Smooth muscle cell (in vitro differentiated cells): ENCODE measurements around the gene ZMYND10. TPM values are rescaled to one million over a fixed set of nuclear protein-coding genes. Genes with fewer than 3 reads are reported as not detected.

Source experiments
- DNase-seq: peaks from one replicate; lab custom pipeline; 2025; ENCODE audit not compliant: unreplicated experiment; lab: John Stamatoyannopoulos, UW
- H2AFZ ChIP-seq: fragments of 200-600 bp; sonication (generic); 2 replicates; pipeline ENCODE4 v1.6.0; 2016; ENCODE audit warnings: antibody characterized with exemption, low read depth, mild to moderate bottlenecking
- H3F3A ChIP-seq: fragments of 200-600 bp; sonication (generic); 2 replicates; pipeline ENCODE4 v1.6.0; 2017; ENCODE audit warnings: antibody characterized with exemption, low read depth
- H3K27ac ChIP-seq: fragments of 200-600 bp; sonication (generic); 2 replicates; pipeline ENCODE4 v1.5.1; 2016; ENCODE audit warnings: low read depth, mild to moderate bottlenecking
- H3K27me3 ChIP-seq: fragments of 200-600 bp; sonication (generic); 2 replicates; pipeline ENCODE4 v1.6.1; 2016; ENCODE audit warnings: low read depth, mild to moderate bottlenecking
- H3K36me3 ChIP-seq: fragments of 200-600 bp; sonication (generic); 2 replicates; pipeline ENCODE4 v1.5.1; 2016; ENCODE audit warnings: low read depth
- H3K4me1 ChIP-seq: fragments of 200-600 bp; sonication (generic); 2 replicates; pipeline ENCODE4 v1.5.1; 2016; ENCODE audit warnings: low read depth
- H3K4me2 ChIP-seq: fragments of 200-600 bp; sonication (generic); 2 replicates; pipeline ENCODE4 v1.6.0; 2016; ENCODE audit warnings: mild to moderate bottlenecking
- H3K4me3 ChIP-seq: fragments of 200-600 bp; sonication (generic); 2 replicates; pipeline ENCODE4 v1.5.1; 2016; ENCODE audit warnings: mild to moderate bottlenecking
- H3K79me2 ChIP-seq: fragments of 200-600 bp; sonication (generic); 2 replicates; pipeline ENCODE4 v1.6.0; 2016; ENCODE audit warnings: low read depth, mild to moderate bottlenecking
- H3K9ac ChIP-seq: fragments of 200-600 bp; sonication (generic); 2 replicates; pipeline ENCODE4 v1.6.0; 2016; ENCODE audit warnings: low read depth
- H3K9me3 ChIP-seq: fragments of 200-600 bp; sonication (generic); replicated peaks from 2 replicates; pipeline ENCODE4 v1.5.1; 2016; ENCODE audit warnings: low read depth
- H4K20me1 ChIP-seq: fragments of 200-600 bp; sonication (generic); 2 replicates; pipeline ENCODE4 v1.6.0; 2016; ENCODE audit warnings: low read depth
- WGBS: methylation state at CpG from one replicate; pipeline ENCODE4 v1.1.7; 2016; ENCODE audit warnings: low lambda C conversion rate; 5-methylcytosine and 5-hydroxymethylcytosine counted together
- polyA plus RNA-seq: library from polyadenylated mRNA; unstranded; fragments of >200 nt; fragmentation: Nextera tagmentation; extraction: Ambion mirVana; gene quantifications from 2 replicates; pipeline ENCODE4 v1.2.1, GENCODE V29; 2016
- total RNA-seq: library from RNA; depleted of rRNA; stranded (reverse); fragments of >200 nt; gene quantifications from 2 replicates; pipeline ENCODE4 v1.2.3, GENCODE V29; 2014
- TF ChIP-seq, protein P1 (sequence below): fragments of 200-600 bp; sonication (generic); IDR thresholded peaks from 2 replicates; pipeline ENCODE4 v1.5.1; 2017; ENCODE audit warnings: borderline replicate concordance, mild to moderate bottlenecking, antibody characterized with exemption; ENCODE audit not compliant: insufficient read depth, poor library complexity, severe bottlenecking

Gene ZMYND10
- total and polyA plus RNA-seq, 2 experiments from 2014 or later, result 0.27 to 1.7 TPM

DNA sequence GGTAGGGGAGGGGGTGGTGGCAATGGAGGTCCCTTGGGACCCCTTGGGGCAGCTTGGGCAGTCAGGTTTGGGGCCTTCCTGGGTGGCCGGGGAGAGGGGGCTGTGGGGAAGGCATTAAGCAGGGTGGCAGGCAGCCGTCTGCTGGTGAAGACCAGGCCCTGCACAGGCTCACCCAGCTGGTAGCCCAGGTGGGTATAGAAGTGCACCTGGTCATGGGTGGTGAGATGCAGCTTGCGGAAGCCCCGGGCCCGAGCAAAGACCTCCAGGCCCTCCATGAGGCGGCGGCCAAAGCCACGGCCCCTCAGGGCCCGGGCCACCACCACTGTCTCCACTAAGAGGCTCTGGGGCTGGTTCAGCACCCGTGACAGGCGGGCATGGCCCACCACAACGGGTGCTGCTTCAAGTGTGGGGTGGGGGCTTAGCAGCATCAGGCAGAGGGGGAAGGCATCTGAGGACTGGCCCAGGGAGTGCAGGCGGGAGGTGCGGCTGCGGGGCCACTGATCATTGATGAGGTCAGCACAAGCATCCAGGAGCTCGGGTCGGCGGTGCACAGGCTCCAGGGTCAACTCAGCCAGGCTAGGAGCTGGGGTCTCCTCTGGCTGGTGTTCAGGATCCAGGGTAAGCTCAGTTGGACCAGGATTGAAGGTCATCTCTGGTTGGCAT is 48.7 kb downstream of the ZMYND10 start:
- Histone ChIP-seq H3K36me3 (no peaks in the 10 kb centered on the region), H3K27ac (no peak overlapping the region), H3K9me3 (no peaks in the 10 kb centered on the region), H3K27me3 (no peaks in the 10 kb centered on the region), H3F3A (peaks cover 4% of the 10 kb centered on the region), H3K79me2 (peaks cover 3% of the 10 kb centered on the region), H3K9ac (no peak overlapping the region), H3K4me1 (peaks cover 16% of the 10 kb centered on the region), H2AFZ (no peak overlapping the region), H4K20me1 (no peaks in the 10 kb centered on the region), H3K4me3 (no peak overlapping the region), H3K4me2 (no peak overlapping the region)
- no peak for DNase-seq
- TF ChIP-seq, protein P1, sequence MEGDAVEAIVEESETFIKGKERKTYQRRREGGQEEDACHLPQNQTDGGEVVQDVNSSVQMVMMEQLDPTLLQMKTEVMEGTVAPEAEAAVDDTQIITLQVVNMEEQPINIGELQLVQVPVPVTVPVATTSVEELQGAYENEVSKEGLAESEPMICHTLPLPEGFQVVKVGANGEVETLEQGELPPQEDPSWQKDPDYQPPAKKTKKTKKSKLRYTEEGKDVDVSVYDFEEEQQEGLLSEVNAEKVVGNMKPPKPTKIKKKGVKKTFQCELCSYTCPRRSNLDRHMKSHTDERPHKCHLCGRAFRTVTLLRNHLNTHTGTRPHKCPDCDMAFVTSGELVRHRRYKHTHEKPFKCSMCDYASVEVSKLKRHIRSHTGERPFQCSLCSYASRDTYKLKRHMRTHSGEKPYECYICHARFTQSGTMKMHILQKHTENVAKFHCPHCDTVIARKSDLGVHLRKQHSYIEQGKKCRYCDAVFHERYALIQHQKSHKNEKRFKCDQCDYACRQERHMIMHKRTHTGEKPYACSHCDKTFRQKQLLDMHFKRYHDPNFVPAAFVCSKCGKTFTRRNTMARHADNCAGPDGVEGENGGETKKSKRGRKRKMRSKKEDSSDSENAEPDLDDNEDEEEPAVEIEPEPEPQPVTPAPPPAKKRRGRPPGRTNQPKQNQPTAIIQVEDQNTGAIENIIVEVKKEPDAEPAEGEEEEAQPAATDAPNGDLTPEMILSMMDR, result no peak
- WGBS, result 97% methylated on average over 18 of the region's 18 CpGs

GRCh38 chr3:50295553-50296431 is 49.7 kb downstream of the ZMYND10 start:
- no peak overlapping the region for H2AFZ ChIP-seq
- TF ChIP-seq, protein P1, result no peak
- H4K20me1 ChIP-seq, result no peaks in the 10 kb centered on the region
- peaks cover 22% of the 10 kb centered on the region for H3K4me1 ChIP-seq
- no peak for DNase-seq
- no peak overlapping the region for H3K4me2 ChIP-seq
- 96% methylated on average over 8 of the region's 8 CpGs for WGBS
- H3F3A ChIP-seq, result peaks cover 4% of the 10 kb centered on the region
- H3K9me3 ChIP-seq, result no peaks in the 10 kb centered on the region
- H3K4me3 ChIP-seq, result no peak overlapping the region
- H3K9ac ChIP-seq, result no peak overlapping the region
- peaks cover 11% of the 10 kb centered on the region for H3K79me2 ChIP-seq
- H3K27ac ChIP-seq, result no peak overlapping the region
- H3K36me3 ChIP-seq, result no peaks in the 10 kb centered on the region
- no peaks in the 10 kb centered on the region for H3K27me3 ChIP-seq

DNA sequence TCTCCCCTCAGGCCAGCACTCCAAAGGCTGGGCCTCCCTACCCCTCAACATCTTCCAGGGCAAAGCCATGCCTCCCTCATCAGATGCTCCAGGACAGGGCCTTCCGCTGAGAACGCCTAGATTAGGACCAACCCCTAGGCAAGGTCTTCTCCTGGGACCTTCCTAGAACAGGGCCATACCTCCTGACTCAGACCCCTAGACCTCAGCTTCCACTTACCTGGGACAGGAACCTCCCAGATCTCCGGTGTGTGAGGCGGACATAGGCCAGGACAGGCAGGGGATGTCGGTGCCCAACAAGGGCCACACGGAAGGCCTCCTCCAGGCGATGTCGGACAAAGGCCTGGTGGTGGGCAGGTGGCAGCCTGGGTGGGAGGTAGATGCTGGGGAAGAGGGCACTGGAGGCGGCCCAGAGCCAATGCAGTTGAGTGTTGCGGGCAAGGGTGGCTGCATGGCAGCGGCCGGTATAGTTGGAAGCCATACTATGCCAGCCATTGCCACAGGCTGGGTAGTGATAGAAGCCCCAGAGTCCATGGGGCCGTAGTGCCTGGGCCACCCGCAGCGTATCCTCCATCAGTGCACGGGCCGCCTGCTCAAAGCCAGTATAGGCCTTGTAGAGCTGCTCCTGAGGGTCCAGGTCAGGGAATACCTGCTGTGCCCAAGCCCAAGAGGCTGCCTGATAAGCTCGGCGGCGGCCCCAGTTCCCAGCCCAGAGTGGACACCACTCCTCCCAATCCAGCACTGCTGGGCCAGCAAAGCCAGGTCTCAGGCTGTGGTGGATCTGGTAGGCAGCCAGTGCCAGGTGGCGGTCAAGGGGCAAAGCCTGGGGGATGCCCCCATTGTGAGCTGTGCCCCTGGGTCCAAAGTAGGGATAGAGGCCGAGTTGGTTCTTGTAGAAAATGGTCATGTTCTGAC is 50.8 kb downstream of the ZMYND10 start:
- H4K20me1 ChIP-seq, result no peaks in the 10 kb centered on the region
- H3K36me3 ChIP-seq, result no peaks in the 10 kb centered on the region
- H3K79me2 ChIP-seq, result peaks cover 11% of the 10 kb centered on the region
- H3F3A ChIP-seq, result no peaks in the 10 kb centered on the region
- H3K9me3 ChIP-seq, result no peaks in the 10 kb centered on the region
- no peak overlapping the region for H3K27ac ChIP-seq
- no peak overlapping the region for H2AFZ ChIP-seq
- no peak overlapping the region for H3K4me3 ChIP-seq
- no peak overlapping the region for H3K4me2 ChIP-seq
- no peak for DNase-seq
- H3K9ac ChIP-seq, result no peak overlapping the region
- peaks cover 17% of the 10 kb centered on the region for H3K4me1 ChIP-seq
- WGBS, result 97% methylated on average over 22 of the region's 22 CpGs
- TF ChIP-seq, protein P1, result no peak
- H3K27me3 ChIP-seq, result no peaks in the 10 kb centered on the region
